Muscle layer of colon (tissue), 2 donors: ENCODE data around the gene FADS6.
"Not testable (repeated sequence)": the region's sequence is repeated elsewhere in the genome, so short reads cannot be mapped to it uniquely, and the experiment has no call there.

ENCODE experiments used
- H3K27ac ChIP-seq: one replicate; pipeline ENCODE4 v1.7.0; 2013; ENCODE audit warnings: low read depth, mild to moderate bottlenecking, low read length, moderate library complexity
- H3K27me3 ChIP-seq, 2 donors: one replicate each; pipeline ENCODE4 v1.7.0; 2013; ENCODE audit warnings: low read length in 2 of 2, mild to moderate bottlenecking in 2 of 2; ENCODE audit not compliant: insufficient read depth in 2 of 2, control insufficient read depth in 1 of 2
- H3K36me3 ChIP-seq: one replicate; pipeline ENCODE4 v1.7.0; 2013; ENCODE audit warnings: mild to moderate bottlenecking, low read length; ENCODE audit not compliant: insufficient read depth
- H3K4me1 ChIP-seq: one replicate; pipeline ENCODE4 v1.7.0; 2013; ENCODE audit warnings: mild to moderate bottlenecking, low read length; ENCODE audit not compliant: insufficient read depth
- H3K4me3 ChIP-seq, 2 donors: one replicate each; pipeline ENCODE4 v1.7.0; 2013; ENCODE audit warnings: low read length in 2 of 2, low read depth in 1 of 2, mild to moderate bottlenecking in 1 of 2, moderate library complexity in 1 of 2
- H3K9ac ChIP-seq: one replicate; pipeline ENCODE4 v1.7.0; 2013; ENCODE audit warnings: low read length
- H3K9me3 ChIP-seq: one replicate; pipeline ENCODE4 v1.7.0; 2013; ENCODE audit warnings: mild to moderate bottlenecking, low read length
- donor health status: abdominal sarcoma.
- donor health status: Adenocarcinoma of cecum.

Gene FADS6

DNA sequence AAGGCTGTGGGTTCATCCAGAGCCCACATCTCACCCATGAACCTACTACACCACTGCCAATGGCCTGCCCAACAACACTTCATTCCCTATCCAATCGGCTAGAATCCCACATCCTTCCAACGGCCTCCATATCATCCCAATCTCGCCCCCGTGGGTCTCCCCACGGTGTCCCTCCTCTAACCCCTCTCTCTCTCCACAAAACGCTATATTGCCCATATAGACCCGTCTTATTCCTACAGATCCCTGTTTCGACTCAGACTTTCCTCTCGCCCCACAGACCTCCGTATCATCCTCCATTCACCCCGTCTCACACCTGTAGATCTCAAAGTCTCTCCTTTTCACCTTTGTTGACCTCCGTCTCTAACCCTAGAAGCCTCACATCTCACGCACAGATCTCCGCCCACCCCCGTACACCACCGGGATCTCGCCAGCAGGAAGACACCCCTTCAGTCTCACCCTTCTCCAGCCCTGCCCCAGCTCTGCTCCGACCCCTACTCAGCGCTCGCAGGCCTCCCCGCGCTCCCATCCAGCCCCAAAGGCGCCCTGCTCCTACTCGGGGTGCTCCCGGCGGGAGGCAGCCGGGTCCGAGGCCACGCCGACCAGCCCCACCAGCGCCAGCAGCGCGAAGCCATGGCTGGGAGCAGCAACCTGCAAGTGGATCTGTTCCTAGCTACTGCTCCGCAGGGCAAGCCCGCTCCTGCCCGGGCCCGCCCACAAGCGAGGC is 21.0 kb downstream of the FADS6 start, which contains the start of gene FDXR:
Gene FDXR, minus strand, starts transcription at position 682 of the 724 bp plus-strand sequence. Its CDS starts 50 bp downstream, at position 632.
- Histone ChIP-seq H3K9ac (peak within 1 kb of the TSS; percentile 75), H3K36me3 (no peaks in the 10 kb centered on the region), H3K4me3 (peak within 1 kb of the TSS; percentile 75 to 86), H3K27me3 (no peaks in the 10 kb centered on the region), H3K9me3 (no peaks in the 10 kb centered on the region), H3K27ac (peak within 1 kb of the TSS; percentile 82), H3K4me1 (peaks cover 13% of the 10 kb centered on the region)

DNA sequence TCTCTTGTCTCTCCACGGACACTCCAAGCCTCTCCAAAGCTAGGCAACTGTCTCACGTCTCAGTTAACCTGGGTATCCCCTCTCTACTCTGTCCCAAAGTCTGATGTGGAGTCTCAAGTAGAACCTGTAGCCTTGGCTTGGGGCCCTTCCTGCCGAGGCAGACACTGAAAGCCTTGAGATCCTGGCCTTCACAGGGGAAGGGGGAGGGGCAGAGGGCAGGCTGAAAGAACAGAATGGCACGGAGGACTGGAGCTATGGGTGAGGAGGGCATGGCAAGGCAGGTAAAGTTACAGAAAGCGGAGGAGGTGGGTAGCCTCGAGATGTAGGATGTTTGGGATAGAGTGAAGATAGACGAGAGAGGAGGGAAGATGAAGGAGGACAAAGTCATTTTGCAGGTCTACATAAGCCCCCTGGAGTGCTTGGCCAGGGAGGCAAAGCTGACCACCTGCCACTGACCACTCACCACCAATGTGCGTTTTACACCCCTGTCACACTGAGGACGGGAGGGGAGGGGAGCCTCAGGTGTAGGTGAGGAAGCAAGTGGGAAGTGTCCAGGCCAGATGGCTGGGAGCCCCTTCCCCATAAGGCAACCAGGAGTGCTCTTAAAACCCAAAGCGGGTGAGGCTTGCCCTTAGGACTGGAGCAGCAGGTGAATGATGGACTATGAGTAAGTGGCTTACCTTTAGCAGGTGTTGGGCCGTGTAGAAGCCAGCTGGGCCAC is 21.9 kb downstream of the FADS6 start:
- H3K27ac ChIP-seq, result no peak overlapping the region
- no peak overlapping the region for H3K4me3 ChIP-seq
- H3K9ac ChIP-seq, result no peak overlapping the region
- H3K27me3 ChIP-seq, result no peaks in the 10 kb centered on the region
- H3K4me1 ChIP-seq, result peaks cover 13% of the 10 kb centered on the region
- no peaks in the 10 kb centered on the region for H3K36me3 ChIP-seq
- no peaks in the 10 kb centered on the region for H3K9me3 ChIP-seq

DNA sequence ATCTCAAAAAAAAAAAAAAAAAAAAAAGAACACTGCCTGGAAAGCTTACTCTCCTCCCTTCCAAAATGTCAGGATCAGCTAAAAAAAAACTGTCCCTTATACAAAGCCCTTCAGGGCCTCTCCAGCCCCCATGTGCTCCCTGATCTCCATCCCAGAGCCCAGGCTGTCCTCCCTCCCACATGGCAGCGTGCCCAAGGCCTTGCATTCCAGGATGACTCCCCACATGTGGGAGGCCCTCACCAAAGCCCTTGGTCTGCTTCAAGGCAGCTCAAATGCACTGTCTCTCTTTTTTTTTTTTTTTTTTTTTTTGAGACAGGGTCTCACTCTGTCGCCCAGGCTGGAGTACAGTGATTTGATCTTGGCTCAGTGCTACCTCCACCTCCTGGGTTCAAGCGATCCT is 22.9 kb downstream of the FADS6 start:
- no peaks in the 10 kb centered on the region for H3K36me3 ChIP-seq
- H3K9me3 ChIP-seq, result no peaks in the 10 kb centered on the region
- no peaks in the 10 kb centered on the region for H3K27me3 ChIP-seq
- no peak overlapping the region for H3K4me3 ChIP-seq
- no peak overlapping the region for H3K9ac ChIP-seq
- H3K27ac ChIP-seq, result no peak overlapping the region
- H3K4me1 ChIP-seq, result peaks cover 13% of the 10 kb centered on the region

DNA sequence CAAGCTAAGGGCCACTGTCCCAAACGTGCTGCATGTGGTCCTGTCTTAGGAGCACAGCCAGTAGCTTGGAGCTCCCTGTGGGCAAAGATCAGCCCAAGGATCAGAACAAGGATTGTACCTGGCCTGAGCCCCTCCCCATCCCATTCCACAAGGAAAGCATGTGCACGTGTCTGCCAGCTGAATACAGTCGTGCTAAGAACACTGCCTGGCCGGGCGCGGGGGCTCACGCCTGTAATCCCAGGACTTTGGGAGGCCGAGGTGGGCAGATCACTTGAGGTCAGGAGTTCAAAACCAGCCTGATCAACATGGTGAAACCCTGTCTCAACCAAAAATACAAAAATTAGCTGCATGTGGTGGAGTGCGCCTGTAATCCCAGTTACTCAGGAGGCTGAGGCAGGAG is 23.4 kb downstream of the FADS6 start:
- not testable (repeated sequence) for H3K36me3 ChIP-seq, H3K9ac ChIP-seq, H3K9me3 ChIP-seq, H3K4me3 ChIP-seq, H3K27me3 ChIP-seq, H3K27ac ChIP-seq
- H3K4me1 ChIP-seq, result peaks cover 13% of the 10 kb centered on the region

DNA sequence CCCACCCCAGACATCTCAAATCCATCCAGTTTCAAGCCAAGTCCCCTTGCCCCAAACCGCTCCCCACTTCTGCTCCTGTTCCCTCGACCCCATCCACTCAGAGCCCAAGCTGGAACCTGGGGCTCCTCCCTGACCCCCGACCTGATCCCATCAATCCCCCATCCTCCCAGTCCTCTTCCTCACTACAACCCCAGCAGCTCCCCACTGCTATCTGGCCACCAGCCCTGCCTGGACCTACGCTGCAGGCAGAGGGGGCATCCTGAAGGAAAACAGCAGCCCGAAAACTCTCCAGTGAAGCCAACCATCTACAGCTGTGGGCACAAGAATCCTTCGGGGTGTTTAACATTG is 24.6 kb downstream of the FADS6 start:
- H3K4me3 ChIP-seq, result no peak overlapping the region
- H3K4me1 ChIP-seq, result peaks cover 10% of the 10 kb centered on the region
- no peak overlapping the region for H3K27ac ChIP-seq
- no peaks in the 10 kb centered on the region for H3K9me3 ChIP-seq
- H3K9ac ChIP-seq, result no peak overlapping the region
- no peaks in the 10 kb centered on the region for H3K36me3 ChIP-seq
- no peaks in the 10 kb centered on the region for H3K27me3 ChIP-seq

DNA sequence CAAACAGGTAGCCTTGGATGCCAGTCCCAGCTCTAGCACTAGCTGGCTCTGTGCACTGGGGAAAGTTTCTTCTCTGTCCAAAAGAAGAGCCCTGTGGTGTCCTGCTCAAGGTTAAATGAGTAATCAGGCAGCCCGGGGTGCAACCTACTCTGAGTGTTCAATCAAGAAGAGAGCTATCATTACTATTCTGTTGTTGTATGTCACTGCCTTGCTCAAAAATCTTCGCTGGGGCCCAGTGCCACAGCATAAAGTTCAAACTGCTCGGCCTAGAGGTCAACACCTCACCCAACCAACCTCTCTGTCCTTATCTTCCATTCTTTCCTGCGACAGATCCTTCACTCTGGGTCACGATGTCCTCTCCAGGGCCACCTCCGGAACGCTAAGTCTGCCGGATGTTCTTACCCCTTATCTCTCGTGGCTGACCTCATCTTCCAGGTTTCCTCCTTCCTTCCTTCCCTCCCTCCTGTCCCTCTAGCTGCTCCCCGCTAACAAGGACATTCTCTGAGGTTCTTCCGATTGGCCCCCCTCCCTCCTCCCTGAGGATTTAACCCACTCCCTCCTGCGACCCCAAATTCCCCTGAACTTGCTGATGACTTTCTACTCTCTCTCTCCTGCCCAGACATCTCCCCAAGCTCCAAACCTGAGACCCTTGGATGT is 25.1 kb downstream of the FADS6 start:
- H3K9ac ChIP-seq, result no peak overlapping the region
- no peaks in the 10 kb centered on the region for H3K9me3 ChIP-seq
- H3K4me3 ChIP-seq, result no peak overlapping the region
- no peak overlapping the region for H3K27ac ChIP-seq
- no peaks in the 10 kb centered on the region for H3K36me3 ChIP-seq
- peaks cover 6% of the 10 kb centered on the region for H3K4me1 ChIP-seq
- no peaks in the 10 kb centered on the region for H3K27me3 ChIP-seq

DNA sequence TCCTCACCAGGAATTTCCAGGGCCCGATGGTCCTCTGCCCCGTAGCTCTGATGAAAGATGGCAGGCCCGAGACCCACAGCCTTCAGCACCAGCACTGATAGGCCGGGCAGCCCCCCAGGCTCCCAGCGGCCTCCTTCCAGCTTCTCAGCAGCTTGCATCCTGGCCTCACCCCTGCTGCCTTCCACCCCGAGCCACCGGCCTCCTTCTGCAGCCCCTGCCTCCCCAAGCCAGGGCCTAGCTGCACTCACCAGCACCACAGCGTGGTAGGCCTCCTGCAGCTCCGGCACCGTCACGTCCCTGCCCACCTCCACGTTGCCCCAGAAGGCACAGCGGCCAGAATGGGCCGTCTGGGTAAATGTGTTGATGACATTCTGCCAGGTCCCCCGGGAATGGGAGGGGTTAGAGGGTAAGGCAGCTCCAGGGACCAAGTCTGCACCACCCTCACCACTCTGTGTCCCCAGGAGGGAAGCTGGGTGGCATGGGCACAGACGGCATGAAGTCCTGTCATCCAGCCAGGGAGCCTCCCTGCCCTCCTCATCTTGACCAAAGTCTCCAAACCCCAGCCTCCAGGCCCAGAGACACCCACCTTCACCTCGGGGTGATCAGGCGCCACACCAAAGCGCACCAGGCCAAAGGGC is 27.1 kb downstream of the FADS6 start:
- Histone ChIP-seq H3K36me3 (no peaks in the 10 kb centered on the region), H3K27ac (no peak overlapping the region), H3K9me3 (no peaks in the 10 kb centered on the region), H3K9ac (no peak overlapping the region), H3K27me3 (peaks cover 4 to 14% of the 10 kb centered on the region in 2 donors), H3K4me1 (peaks cover 8% of the 10 kb centered on the region), H3K4me3 (no peak overlapping the region)

DNA sequence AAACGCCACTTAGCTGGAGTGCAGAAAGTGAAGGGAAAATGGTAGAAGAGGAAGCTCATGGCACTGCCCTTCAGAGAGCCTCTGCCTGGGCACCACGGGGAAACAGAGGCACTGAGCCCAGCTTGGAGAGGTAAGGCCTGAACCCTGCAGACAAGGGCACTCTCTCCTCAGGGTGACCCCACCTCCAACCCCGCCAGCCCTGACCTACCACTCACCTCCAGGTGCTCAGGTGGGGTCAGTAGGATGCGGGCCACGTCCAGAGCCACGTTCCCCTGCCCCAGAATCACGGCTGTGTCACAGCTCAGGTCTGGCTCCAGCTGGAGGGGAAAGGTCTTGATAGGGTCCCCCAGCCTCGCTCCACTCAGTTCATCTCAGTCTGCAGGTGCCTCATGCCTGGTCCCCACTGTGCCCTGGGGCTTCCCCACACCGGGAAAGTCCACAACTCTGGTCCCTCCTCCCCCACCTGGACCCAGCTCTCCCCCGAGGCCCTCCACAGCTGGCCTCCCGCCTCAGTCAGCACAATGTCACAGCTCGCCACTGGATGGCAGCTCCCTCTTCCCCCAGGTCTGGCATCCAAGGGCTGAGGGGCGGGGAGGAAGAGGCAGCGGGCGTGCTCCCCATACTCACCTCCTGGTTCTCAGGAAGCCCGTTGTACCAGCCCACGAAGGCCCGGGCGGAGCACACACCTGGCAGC is 27.8 kb downstream of the FADS6 start:
- H3K4me1 ChIP-seq, result peaks cover 8% of the 10 kb centered on the region
- H3K27me3 ChIP-seq, result peaks cover 4 to 21% of the 10 kb centered on the region in 2 donors

DNA sequence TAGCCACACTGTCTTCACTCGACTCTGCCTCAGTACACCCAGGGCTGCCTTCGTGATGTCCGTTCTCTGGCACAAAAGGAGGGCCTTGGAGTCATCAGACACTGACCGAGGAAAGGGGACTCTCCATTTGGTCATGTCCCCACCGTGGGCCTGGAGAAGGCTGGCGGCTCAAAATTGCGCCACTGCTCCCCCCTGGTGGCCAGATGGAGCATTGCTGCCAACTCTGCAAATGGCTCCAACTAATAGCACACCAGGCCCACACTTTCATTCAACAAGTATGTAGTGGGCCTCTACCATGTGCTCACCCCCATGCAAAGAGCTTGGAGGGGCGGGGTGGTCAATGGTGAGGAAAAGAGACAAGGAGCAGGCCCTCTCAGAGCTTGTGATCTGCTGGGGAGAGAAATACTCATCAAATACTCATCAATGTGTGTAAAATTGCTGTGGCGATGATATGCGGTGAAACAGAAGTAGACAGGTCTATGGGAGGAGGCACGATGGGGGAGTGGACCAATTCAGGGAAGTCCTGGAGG is 28.5 kb downstream of the FADS6 start:
- no peak overlapping the region for H3K27ac ChIP-seq
- H3K4me3 ChIP-seq, result no peak overlapping the region
- H3K36me3 ChIP-seq, result no peaks in the 10 kb centered on the region
- H3K4me1 ChIP-seq, result peaks cover 8% of the 10 kb centered on the region
- peaks cover 4 to 28% of the 10 kb centered on the region in 2 donors for H3K27me3 ChIP-seq
- no peak overlapping the region for H3K9ac ChIP-seq
- H3K9me3 ChIP-seq, result no peaks in the 10 kb centered on the region

More for the DNA sequence above, 27.8 kb downstream of the FADS6 start:
- Histone ChIP-seq H3K4me3 (no peak overlapping the region), H3K9me3 (no peaks in the 10 kb centered on the region), H3K27ac (no peak overlapping the region), H3K9ac (no peak overlapping the region), H3K36me3 (no peaks in the 10 kb centered on the region)

DNA sequence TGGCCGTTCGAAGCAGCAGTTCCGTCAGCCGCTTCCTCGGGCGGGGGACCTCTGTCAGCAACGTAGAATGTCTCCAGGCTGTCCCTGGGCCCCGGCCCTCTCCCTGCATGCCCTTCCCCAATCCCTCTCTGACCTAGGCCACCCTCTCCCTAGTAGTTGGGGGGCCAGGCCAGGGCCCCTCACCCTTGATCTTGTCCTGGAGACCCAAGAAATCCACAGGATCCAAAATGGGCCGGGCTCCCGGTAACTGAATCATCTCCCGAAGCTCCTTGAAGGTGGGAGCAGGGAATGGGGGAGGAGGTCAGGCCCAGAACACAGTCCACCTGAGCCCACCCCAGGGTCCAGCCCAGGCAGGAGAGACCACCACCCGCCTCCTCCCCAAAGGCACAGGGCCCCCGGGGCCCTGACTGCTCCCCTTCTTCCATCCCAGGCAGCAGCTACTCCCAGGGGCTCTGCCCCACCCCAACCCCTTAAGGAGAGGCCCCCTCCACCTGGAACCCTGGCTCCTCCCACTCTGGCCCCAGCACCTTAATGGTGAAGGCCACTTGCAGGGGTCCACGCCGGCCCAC is 29.1 kb downstream of the FADS6 start:
- no peak overlapping the region for H3K4me3 ChIP-seq

More for the DNA sequence above, 29.1 kb downstream of the FADS6 start:
- no peaks in the 10 kb centered on the region for H3K36me3 ChIP-seq
- H3K27me3 ChIP-seq, result peaks cover 4 to 34% of the 10 kb centered on the region in 2 donors
- H3K27ac ChIP-seq, result no peak overlapping the region
- H3K9me3 ChIP-seq, result no peaks in the 10 kb centered on the region
- H3K9ac ChIP-seq, result no peak overlapping the region
- H3K4me1 ChIP-seq, result peaks cover 8% of the 10 kb centered on the region
